HG03139 (cell line): Measurements from ENCODE around the gene ADGRA3.

Source experiments
- ATAC-seq: cut with Tn5 transposase; IDR thresholded peaks from one replicate; pipeline ENCODE4 v1.9.1; 2021; ENCODE audit not compliant: unreplicated experiment

The ADGRA3 gene

GRCh38 chr4:22454216-22454838 lies 61.5 kb downstream of the ADGRA3 start:
- no peak for ATAC-seq

- ATAC-seq: no peak
Observed at GRCh38 chr4:22444813-22445212, 71.1 kb downstream of the ADGRA3 start.

GRCh38 chr4:22442956-22443355 lies 72.9 kb downstream of the ADGRA3 start:
- no peak for ATAC-seq

GRCh38 chr4:22440999-22441398 lies 74.9 kb downstream of the ADGRA3 start:
- ATAC-seq: no peak

- no peak for ATAC-seq
Observed at GRCh38 chr4:22439947-22440346, 75.9 kb downstream of the ADGRA3 start.

- no peak for ATAC-seq
Observed at GRCh38 chr4:22435652-22436051, 80.2 kb downstream of the ADGRA3 start.

- ATAC-seq: no peak
Observed at GRCh38 chr4:22434895-22435294, 81.0 kb downstream of the ADGRA3 start.

GRCh38 chr4:22430626-22431025 lies 85.2 kb downstream of the ADGRA3 start:
- ATAC-seq: no peak

- no peak for ATAC-seq
Observed at GRCh38 chr4:22428441-22428840, 87.4 kb downstream of the ADGRA3 start.

GRCh38 chr4:22427675-22428074 lies 88.2 kb downstream of the ADGRA3 start:
- no peak for ATAC-seq

- no peak for ATAC-seq
Observed at GRCh38 chr4:22420291-22420690, 95.6 kb downstream of the ADGRA3 start.

GRCh38 chr4:22417408-22417807 lies 98.5 kb downstream of the ADGRA3 start:
- ATAC-seq: no peak

GRCh38 chr4:22416403-22416802 lies 99.5 kb downstream of the ADGRA3 start:
- no peak for ATAC-seq

GRCh38 chr4:22414833-22415232 lies 101.0 kb downstream of the ADGRA3 start:
- ATAC-seq: no peak

GRCh38 chr4:22413471-22413870 lies 102.4 kb downstream of the ADGRA3 start:
- ATAC-seq: no peak

GRCh38 chr4:22412013-22412412 lies 103.9 kb downstream of the ADGRA3 start:
- no peak for ATAC-seq

- ATAC-seq: no peak
Observed at GRCh38 chr4:22410645-22411247, 105.1 kb downstream of the ADGRA3 start.

- no peak for ATAC-seq
Observed at GRCh38 chr4:22408474-22408873, 107.4 kb downstream of the ADGRA3 start.

- ATAC-seq: no peak
Observed at GRCh38 chr4:22407361-22407760, 108.5 kb downstream of the ADGRA3 start.

- ATAC-seq: no peak
Observed at GRCh38 chr4:22398671-22399070, 117.2 kb downstream of the ADGRA3 start.

- ATAC-seq: no peak
Observed at GRCh38 chr4:22391551-22391950, 124.3 kb downstream of the ADGRA3 start.

GRCh38 chr4:22389240-22389870 lies 126.5 kb downstream of the ADGRA3 start:
- no peak for ATAC-seq

GRCh38 chr4:22385611-22386011 lies 130.3 kb downstream of the ADGRA3 start:
- no peak for ATAC-seq
